ENCODE measurements around the gene AP3B1. TPM values are rescaled to one million over a fixed set of nuclear protein-coding genes. Genes with fewer than 3 reads are reported as not detected.
A peak's percentile ranks its signal among the peaks of the same experiment; 100 is the strongest.

Gene AP3B1
- total RNA-seq, 2 donors from 2014 or later: 72.9 to 79.6 TPM

GRCh38 chr5:78317515-78317914, 23.0 kb upstream of the AP3B1 start:
- no peak overlapping the region for H3K27ac Mint-ChIP-seq
- no peaks in the 10 kb centered on the region for H3K36me3 Mint-ChIP-seq
- H3K9me3 Mint-ChIP-seq: no peaks in the 10 kb centered on the region
- no peak overlapping the region for H3K4me3 Mint-ChIP-seq
- ATAC-seq: peak in 1 of 2 donors; percentile 60
- H3K4me1 Mint-ChIP-seq (ENCODE audit: low read depth in 2 of 2): no peaks in the 10 kb centered on the region
- no peak for DNase-seq (ENCODE audit: low spot score)
- peaks cover 13 to 39% of the 10 kb centered on the region in 2 donors for H3K27me3 Mint-ChIP-seq

GRCh38 chr5:78308703-78309102, 14.2 kb upstream of the AP3B1 start:
- peaks cover 29 to 41% of the 10 kb centered on the region in 2 donors for H3K27me3 Mint-ChIP-seq
- no peaks in the 10 kb centered on the region for H3K9me3 Mint-ChIP-seq
- ATAC-seq (no peak), DNase-seq (ENCODE audit: low spot score) (no peak)
- H3K27ac Mint-ChIP-seq: no peak overlapping the region
- H3K4me1 Mint-ChIP-seq (ENCODE audit: low read depth in 2 of 2): no peaks in the 10 kb centered on the region
- no peak overlapping the region for H3K4me3 Mint-ChIP-seq
- no peaks in the 10 kb centered on the region for H3K36me3 Mint-ChIP-seq

- ATAC-seq (no peak), DNase-seq (ENCODE audit: low spot score) (no peak)
- H3K4me1 Mint-ChIP-seq (ENCODE audit: low read depth in 2 of 2): peaks cover 3 to 4% of the 10 kb centered on the region in 2 donors
- peaks cover 0 to 15% of the 10 kb centered on the region in 2 donors for H3K27me3 Mint-ChIP-seq
- H3K9me3 Mint-ChIP-seq: no peaks in the 10 kb centered on the region
- H3K27ac Mint-ChIP-seq: no peak overlapping the region
- no peaks in the 10 kb centered on the region for H3K36me3 Mint-ChIP-seq
- no peak overlapping the region for H3K4me3 Mint-ChIP-seq
Observed at GRCh38 chr5:78300464-78301045, 6.1 kb upstream of the AP3B1 start.

- DNase-seq (ENCODE audit: low spot score) (no peak), ATAC-seq (peak; percentile 11 to 56)
- Mint-ChIP-seq H3K4me1 (ENCODE audit: low read depth in 2 of 2) (peaks cover 32 to 47% of the 10 kb centered on the region in 2 donors), H3K27ac (peak overlapping the region; percentile 91 to 97), H3K4me3 (peak overlapping the region; percentile 95), H3K9me3 (no peaks in the 10 kb centered on the region), H3K36me3 (peaks cover 11% of the 10 kb centered on the region), H3K27me3 (peaks cover 0 to 3% of the 10 kb centered on the region in 2 donors)
Observed at GRCh38 chr5:78295035-78295961, 800 bp upstream of the AP3B1 start.

GRCh38 chr5:78293851-78294247, 649 bp downstream of the AP3B1 start:
- H3K4me3 Mint-ChIP-seq: peak overlapping the region; percentile 95
- ATAC-seq (no peak), DNase-seq (ENCODE audit: low spot score) (no peak)
- peaks cover 41 to 57% of the 10 kb centered on the region in 2 donors for H3K4me1 Mint-ChIP-seq (ENCODE audit: low read depth in 2 of 2)
- peaks cover 11% of the 10 kb centered on the region for H3K36me3 Mint-ChIP-seq
- peaks cover 0 to 3% of the 10 kb centered on the region in 2 donors for H3K27me3 Mint-ChIP-seq
- H3K27ac Mint-ChIP-seq: peak overlapping the region; percentile 91 to 97
- no peaks in the 10 kb centered on the region for H3K9me3 Mint-ChIP-seq

GRCh38 chr5:78291687-78292086, 2.8 kb downstream of the AP3B1 start:
- H3K4me1 Mint-ChIP-seq (ENCODE audit: low read depth in 2 of 2): peaks cover 45 to 60% of the 10 kb centered on the region in 2 donors
- peak overlapping the region; percentile 53 to 83 for H3K27ac Mint-ChIP-seq
- no peaks in the 10 kb centered on the region for H3K9me3 Mint-ChIP-seq
- peaks cover 11% of the 10 kb centered on the region for H3K36me3 Mint-ChIP-seq
- H3K27me3 Mint-ChIP-seq: no peaks in the 10 kb centered on the region
- DNase-seq (ENCODE audit: low spot score) (no peak), ATAC-seq (no peak)
- H3K4me3 Mint-ChIP-seq: peak overlapping the region; percentile 95

- Mint-ChIP-seq H3K36me3 (peaks cover 25% of the 10 kb centered on the region), H3K4me1 (ENCODE audit: low read depth in 2 of 2) (peaks cover 54 to 67% of the 10 kb centered on the region in 2 donors)
Observed at GRCh38 chr5:78289911-78290310, 4.6 kb downstream of the AP3B1 start.

GRCh38 chr5:78288246-78288645, 6.3 kb downstream of the AP3B1 start:
- no peak overlapping the region for H3K27ac Mint-ChIP-seq
- peaks cover 55 to 64% of the 10 kb centered on the region in 2 donors for H3K4me1 Mint-ChIP-seq (ENCODE audit: low read depth in 2 of 2)
- no peak overlapping the region for H3K4me3 Mint-ChIP-seq
- no peaks in the 10 kb centered on the region for H3K27me3 Mint-ChIP-seq
- no peak for DNase-seq (ENCODE audit: low spot score)
- no peak for ATAC-seq
- H3K36me3 Mint-ChIP-seq: peaks cover 13% of the 10 kb centered on the region
- peaks cover 8% of the 10 kb centered on the region for H3K9me3 Mint-ChIP-seq

More at GRCh38 chr5:78289911-78290310, 4.6 kb downstream of the AP3B1 start:
- Mint-ChIP-seq H3K9me3 (peaks cover 8% of the 10 kb centered on the region), H3K4me3 (no peak overlapping the region), H3K27ac (peak overlapping the region in 1 of 2 donors; percentile 21), H3K27me3 (no peaks in the 10 kb centered on the region)
- ATAC-seq (no peak), DNase-seq (ENCODE audit: low spot score) (no peak)

GRCh38 chr5:78287833-78288232, 6.7 kb downstream of the AP3B1 start:
- Mint-ChIP-seq H3K9me3 (peaks cover 8% of the 10 kb centered on the region), H3K4me1 (ENCODE audit: low read depth in 2 of 2) (peaks cover 58 to 63% of the 10 kb centered on the region in 2 donors), H3K4me3 (no peak overlapping the region), H3K27me3 (no peaks in the 10 kb centered on the region), H3K27ac (no peak overlapping the region), H3K36me3 (peaks cover 13% of the 10 kb centered on the region)
- no peak for ATAC-seq
- DNase-seq (ENCODE audit: low spot score): no peak

- Mint-ChIP-seq H3K27me3 (no peaks in the 10 kb centered on the region), H3K4me3 (no peak overlapping the region), H3K36me3 (peaks cover 13% of the 10 kb centered on the region), H3K9me3 (peaks cover 8% of the 10 kb centered on the region), H3K4me1 (ENCODE audit: low read depth in 2 of 2) (peaks cover 54 to 59% of the 10 kb centered on the region in 2 donors), H3K27ac (peak overlapping the region in 1 of 2 donors; percentile 91)
- DNase-seq (ENCODE audit: low spot score): no peak
- ATAC-seq: no peak
Observed at GRCh38 chr5:78287169-78287568, 7.3 kb downstream of the AP3B1 start.

GRCh38 chr5:78286290-78286689, 8.2 kb downstream of the AP3B1 start:
- Mint-ChIP-seq H3K27ac (peak overlapping the region; percentile 80 to 91), H3K4me1 (ENCODE audit: low read depth in 2 of 2) (peaks cover 53 to 56% of the 10 kb centered on the region in 2 donors), H3K4me3 (peak overlapping the region; percentile 78), H3K27me3 (no peaks in the 10 kb centered on the region), H3K9me3 (peaks cover 8% of the 10 kb centered on the region), H3K36me3 (peaks cover 13% of the 10 kb centered on the region)
- DNase-seq (ENCODE audit: low spot score) (peak; percentile 68), ATAC-seq (peak; percentile 93 to 96)

GRCh38 chr5:78283802-78284201, 10.7 kb downstream of the AP3B1 start:
- no peaks in the 10 kb centered on the region for H3K27me3 Mint-ChIP-seq
- H3K27ac Mint-ChIP-seq: no peak overlapping the region
- no peak overlapping the region for H3K4me3 Mint-ChIP-seq
- peaks cover 41% of the 10 kb centered on the region in 2 donors for H3K4me1 Mint-ChIP-seq (ENCODE audit: low read depth in 2 of 2)
- ATAC-seq (no peak), DNase-seq (ENCODE audit: low spot score) (no peak)
- H3K36me3 Mint-ChIP-seq: peaks cover 13% of the 10 kb centered on the region
- peaks cover 8% of the 10 kb centered on the region for H3K9me3 Mint-ChIP-seq

GRCh38 chr5:78283105-78283504, 11.4 kb downstream of the AP3B1 start:
- no peak overlapping the region for H3K4me3 Mint-ChIP-seq
- no peaks in the 10 kb centered on the region for H3K27me3 Mint-ChIP-seq
- H3K4me1 Mint-ChIP-seq (ENCODE audit: low read depth in 2 of 2): peaks cover 41% of the 10 kb centered on the region in 2 donors
- DNase-seq (ENCODE audit: low spot score): no peak
- peaks cover 13% of the 10 kb centered on the region for H3K36me3 Mint-ChIP-seq
- peaks cover 8% of the 10 kb centered on the region for H3K9me3 Mint-ChIP-seq
- no peak overlapping the region for H3K27ac Mint-ChIP-seq
- no peak for ATAC-seq

- Mint-ChIP-seq H3K4me3 (no peak overlapping the region), H3K9me3 (peaks cover 2% of the 10 kb centered on the region)
Observed at GRCh38 chr5:78280261-78280660, 14.2 kb downstream of the AP3B1 start.

More at GRCh38 chr5:78280261-78280660, 14.2 kb downstream of the AP3B1 start:
- ATAC-seq: no peak
- H3K36me3 Mint-ChIP-seq: peaks cover 3% of the 10 kb centered on the region
- H3K27ac Mint-ChIP-seq: no peak overlapping the region
- peaks cover 33 to 36% of the 10 kb centered on the region in 2 donors for H3K4me1 Mint-ChIP-seq (ENCODE audit: low read depth in 2 of 2)
- no peak for DNase-seq (ENCODE audit: low spot score)
- no peaks in the 10 kb centered on the region for H3K27me3 Mint-ChIP-seq
